KMS-11 (cell line): ENCODE results near the gene WAPL.

Source experiments
- H2AFZ ChIP-seq: fragments of 200-600 bp; sonication (generic); 2 replicates; pipeline ENCODE4 v1.6.1; 2016; ENCODE audit warnings: antibody characterized with exemption, mixed run types, low read depth
- H3K27ac ChIP-seq: fragments of 200-600 bp; sonication (generic); 2 replicates; pipeline ENCODE4 v1.6.1; 2016; ENCODE audit warnings: mild to moderate bottlenecking, mixed run types
- H3K27me3 ChIP-seq: fragments of 200-600 bp; sonication (generic); 2 replicates; pipeline ENCODE4 v1.6.1; 2017; ENCODE audit warnings: mild to moderate bottlenecking, low read depth, mixed run types, moderate library complexity; ENCODE audit not compliant: insufficient read depth
- H3K36me3 ChIP-seq: fragments of 200-600 bp; sonication (generic); 2 replicates; pipeline ENCODE4 v1.6.1; 2017; ENCODE audit warnings: mild to moderate bottlenecking, mixed run types; ENCODE audit not compliant: insufficient read depth
- H3K4me1 ChIP-seq: fragments of 200-600 bp; sonication (generic); 2 replicates; pipeline ENCODE4 v1.6.1; 2016; ENCODE audit warnings: mild to moderate bottlenecking, low read depth, mixed run types; ENCODE audit not compliant: poor library complexity, severe bottlenecking
- H3K4me2 ChIP-seq: fragments of 200-600 bp; sonication (generic); 2 replicates; pipeline ENCODE4 v1.7.0; 2016; ENCODE audit warnings: mild to moderate bottlenecking, mixed run types
- H3K4me3 ChIP-seq: fragments of 200-600 bp; sonication (generic); IDR thresholded peaks from 2 replicates; pipeline ENCODE4 v1.6.1; 2017; ENCODE audit warnings: low read depth, low read length, mixed read lengths; ENCODE audit not compliant: insufficient read depth
- H3K79me2 ChIP-seq: fragments of 200-600 bp; sonication (generic); 2 replicates; pipeline ENCODE4 v1.6.1; 2016; ENCODE audit warnings: low read depth, mixed run types; ENCODE audit not compliant: insufficient read depth
- H3K9ac ChIP-seq: fragments of 200-600 bp; sonication (generic); 2 replicates; pipeline ENCODE4 v1.6.1; 2016; ENCODE audit warnings: mild to moderate bottlenecking, mixed run types
- H4K20me1 ChIP-seq: fragments of 200-600 bp; sonication (generic); 2 replicates; pipeline ENCODE4 v1.6.1; 2016; ENCODE audit warnings: mild to moderate bottlenecking, mixed run types; ENCODE audit not compliant: insufficient read depth
- CTCF ChIP-seq: fragments of 200-600 bp; sonication (generic); conservative IDR thresholded peaks from 2 replicates; pipeline ENCODE4 v1.6.1; 2017; ENCODE audit warnings: low read depth, mild to moderate bottlenecking, antibody characterized with exemption, low read length, moderate library complexity, mixed read lengths

The WAPL gene

GRCh38 chr10:86446440-86446839, 75.2 kb downstream of the WAPL start:
- no peak overlapping the region for H3K4me2 ChIP-seq
- no peak for TF ChIP-seq CTCF
- H3K4me3 ChIP-seq = no peak overlapping the region
- H3K27ac ChIP-seq = no peak overlapping the region
- H2AFZ ChIP-seq = no peak overlapping the region
- H3K36me3 ChIP-seq = no peaks in the 10 kb centered on the region
- no peaks in the 10 kb centered on the region for H3K27me3 ChIP-seq
- 0 out of 2 replicates have a peak, but pooled peaks cover 3% of the 10 kb centered on the region for H3K79me2 ChIP-seq
- H3K9ac ChIP-seq = no peak overlapping the region
- peaks cover 15% of the 10 kb centered on the region for H3K4me1 ChIP-seq
- no peaks in the 10 kb centered on the region for H4K20me1 ChIP-seq

GRCh38 chr10:86443936-86444335, 77.7 kb downstream of the WAPL start:
- Histone ChIP-seq H3K27me3 (no peaks in the 10 kb centered on the region), H3K4me2 (no peak overlapping the region), H3K4me3 (no peak overlapping the region), H4K20me1 (no peaks in the 10 kb centered on the region), H3K79me2 (0 out of 2 replicates have a peak, but pooled peaks cover 3% of the 10 kb centered on the region), H3K4me1 (peaks cover 25% of the 10 kb centered on the region), H3K36me3 (no peaks in the 10 kb centered on the region), H3K9ac (no peak overlapping the region), H3K27ac (no peak overlapping the region), H2AFZ (no peak overlapping the region)
- TF ChIP-seq CTCF = no peak

DNA sequence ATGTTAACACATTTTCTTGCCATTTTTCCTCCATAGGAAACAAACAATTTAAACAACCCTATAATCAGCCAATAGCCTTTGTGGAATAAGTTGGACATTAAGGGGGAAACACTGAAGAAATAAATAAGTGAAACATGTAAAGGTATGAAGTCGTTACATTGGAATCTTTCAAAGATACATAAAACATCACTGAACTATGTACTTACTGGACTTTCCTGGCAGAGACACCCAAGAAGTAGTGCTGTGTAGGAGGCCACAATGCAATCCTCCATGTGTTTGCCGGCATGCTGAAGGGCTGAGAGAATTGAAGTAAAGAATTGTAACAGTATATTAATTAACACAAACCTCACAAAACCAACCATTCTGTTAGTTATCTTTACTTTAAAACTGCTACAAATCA, 78.5 kb downstream of the WAPL start:
- Histone ChIP-seq H3K9ac (no peak overlapping the region), H3K36me3 (no peaks in the 10 kb centered on the region), H3K79me2 (0 out of 2 replicates have a peak, but pooled peaks cover 3% of the 10 kb centered on the region), H4K20me1 (no peaks in the 10 kb centered on the region), H3K4me1 (peaks cover 25% of the 10 kb centered on the region), H3K4me2 (no peak overlapping the region), H2AFZ (no peak overlapping the region), H3K27ac (no peak overlapping the region), H3K4me3 (no peak overlapping the region), H3K27me3 (no peaks in the 10 kb centered on the region)
- TF ChIP-seq CTCF = no peak

GRCh38 chr10:86440874-86441843, 80.4 kb downstream of the WAPL start:
- no peak overlapping the region for H3K4me2 ChIP-seq
- H2AFZ ChIP-seq = no peak overlapping the region
- H3K9ac ChIP-seq = no peak overlapping the region
- H3K36me3 ChIP-seq = 0 out of 2 replicates have a peak, but pooled peaks cover under 1% of the 10 kb centered on the region
- no peak overlapping the region for H3K27ac ChIP-seq
- H3K79me2 ChIP-seq = no peaks in the 10 kb centered on the region
- no peaks in the 10 kb centered on the region for H3K27me3 ChIP-seq
- H4K20me1 ChIP-seq = no peaks in the 10 kb centered on the region
- no peak overlapping the region for H3K4me3 ChIP-seq
- H3K4me1 ChIP-seq = peaks cover 16% of the 10 kb centered on the region
- TF ChIP-seq CTCF = no peak
